ENCODE data around the gene PNMA1. TPM values are rescaled to one million over a fixed set of nuclear protein-coding genes. Genes with fewer than 3 reads are reported as not detected.

The PNMA1 gene
- total and polyA plus RNA-seq, 9 of the 15 experiments (the other 6 are each of a cell fraction or from before 2014, with no cell fraction given) = 1.7 to 26.4 (median 8.7) TPM

GRCh38 chr14:73758392-73759182, 44.4 kb upstream of the PNMA1 start (continued):
- TF ChIP-seq NCOR1 (IDR thresholded peaks at IDR 0.05) (no peak; the same call in 1 of the 2 replicates), SMAD2 (IDR thresholded peaks at IDR 0.05; ENCODE audit: low read depth, low read length) (no peak), FOXJ3 (CRISPR knock-in tag; IDR thresholded peaks at IDR 0.05) (no peak), RREB1 (CRISPR knock-in tag; IDR thresholded peaks at IDR 0.05) (no peak), SMARCB1 (IDR thresholded peaks at IDR 0.05; ENCODE audit: insufficient read length, low read depth) (no peak), IFI16 (CRISPR knock-in tag; IDR thresholded peaks at IDR 0.05) (no peak), JUND (IDR thresholded peaks at IDR 0.05; ENCODE audit: borderline replicate concordance, low read depth, low read length) (peak; percentile 41; the same call in 1 of the 2 replicates), JUND (tag; IDR thresholded peaks at IDR 0.05; ENCODE audit: borderline replicate concordance, low read depth, low read length) (peak; percentile 26; the same call in 1 of the 3 replicates), DDX20 (tag; IDR thresholded peaks at IDR 0.05; ENCODE audit: low read depth) (no peak), ZNF764 (CRISPR knock-in tag; IDR thresholded peaks at IDR 0.05; ENCODE audit: low read depth) (no peak), CBX8 (IDR thresholded peaks at IDR 0.05; ENCODE audit: borderline replicate concordance, extremely low read depth, low read depth, low read length, poor library complexity, severe bottlenecking) (no peak), LARP7 (IDR thresholded peaks at IDR 0.05) (no peak), LCOR (CRISPR knock-in tag; IDR thresholded peaks at IDR 0.05) (peak; percentile 82; the same call in 1 of the 2 replicates), HBP1 (CRISPR knock-in tag; IDR thresholded peaks at IDR 0.05) (no peak), TEAD2 (tag; IDR thresholded peaks at IDR 0.05) (no peak)
- TF ChIP-seq, protein P1, sequence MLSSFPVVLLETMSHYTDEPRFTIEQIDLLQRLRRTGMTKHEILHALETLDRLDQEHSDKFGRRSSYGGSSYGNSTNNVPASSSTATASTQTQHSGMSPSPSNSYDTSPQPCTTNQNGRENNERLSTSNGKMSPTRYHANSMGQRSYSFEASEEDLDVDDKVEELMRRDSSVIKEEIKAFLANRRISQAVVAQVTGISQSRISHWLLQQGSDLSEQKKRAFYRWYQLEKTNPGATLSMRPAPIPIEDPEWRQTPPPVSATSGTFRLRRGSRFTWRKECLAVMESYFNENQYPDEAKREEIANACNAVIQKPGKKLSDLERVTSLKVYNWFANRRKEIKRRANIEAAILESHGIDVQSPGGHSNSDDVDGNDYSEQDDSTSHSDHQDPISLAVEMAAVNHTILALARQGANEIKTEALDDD (IDR thresholded peaks at IDR 0.05) = no peak
- TF ChIP-seq, protein P2, sequence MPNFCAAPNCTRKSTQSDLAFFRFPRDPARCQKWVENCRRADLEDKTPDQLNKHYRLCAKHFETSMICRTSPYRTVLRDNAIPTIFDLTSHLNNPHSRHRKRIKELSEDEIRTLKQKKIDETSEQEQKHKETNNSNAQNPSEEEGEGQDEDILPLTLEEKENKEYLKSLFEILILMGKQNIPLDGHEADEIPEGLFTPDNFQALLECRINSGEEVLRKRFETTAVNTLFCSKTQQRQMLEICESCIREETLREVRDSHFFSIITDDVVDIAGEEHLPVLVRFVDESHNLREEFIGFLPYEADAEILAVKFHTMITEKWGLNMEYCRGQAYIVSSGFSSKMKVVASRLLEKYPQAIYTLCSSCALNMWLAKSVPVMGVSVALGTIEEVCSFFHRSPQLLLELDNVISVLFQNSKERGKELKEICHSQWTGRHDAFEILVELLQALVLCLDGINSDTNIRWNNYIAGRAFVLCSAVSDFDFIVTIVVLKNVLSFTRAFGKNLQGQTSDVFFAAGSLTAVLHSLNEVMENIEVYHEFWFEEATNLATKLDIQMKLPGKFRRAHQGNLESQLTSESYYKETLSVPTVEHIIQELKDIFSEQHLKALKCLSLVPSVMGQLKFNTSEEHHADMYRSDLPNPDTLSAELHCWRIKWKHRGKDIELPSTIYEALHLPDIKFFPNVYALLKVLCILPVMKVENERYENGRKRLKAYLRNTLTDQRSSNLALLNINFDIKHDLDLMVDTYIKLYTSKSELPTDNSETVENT (CRISPR knock-in tag; IDR thresholded peaks at IDR 0.05) = 0 out of 2 replicates have a peak, but pooled peaks have one; percentile 7
